HG03139 (cell line): Measurements from ENCODE around the gene BUB3.
"Not testable (repeated sequence)": the region's sequence is repeated elsewhere in the genome, so short reads cannot be mapped to it uniquely, and the experiment has no call there.

Experiments used
- ATAC-seq: cut with Tn5 transposase; IDR thresholded peaks from one replicate; pipeline ENCODE4 v1.9.1; 2021; ENCODE audit not compliant: unreplicated experiment

The BUB3 gene

DNA sequence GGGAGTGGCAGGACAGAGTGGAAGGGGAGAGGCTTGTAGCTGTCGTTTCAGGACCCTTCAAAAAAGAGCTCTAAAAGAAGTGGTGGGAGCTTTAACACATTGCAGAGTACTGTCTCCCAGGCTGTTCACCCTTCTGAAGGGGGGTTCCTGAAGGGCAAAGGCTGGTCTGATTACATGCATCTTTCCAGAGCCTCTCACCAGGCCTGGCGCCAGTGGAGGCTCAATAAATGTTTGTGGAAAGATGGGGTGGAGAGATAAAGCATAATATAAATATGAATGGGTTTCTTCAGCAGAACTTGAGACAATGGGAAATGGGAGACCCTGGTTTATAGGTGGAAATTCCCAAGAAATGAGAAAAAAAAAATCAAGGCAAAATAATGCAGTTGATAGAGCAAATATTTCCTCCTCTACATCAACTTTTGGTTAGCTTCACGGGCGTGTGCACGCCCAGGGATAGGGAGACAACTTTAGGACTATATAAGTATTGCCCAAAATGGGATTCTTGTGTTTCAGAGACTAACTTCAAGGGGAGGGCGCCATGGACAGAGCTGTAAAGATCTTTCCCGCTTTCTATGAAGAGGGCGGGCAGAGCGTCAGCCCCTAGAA lies 613 bp upstream of the BUB3 start:
- ATAC-seq = no peak

DNA sequence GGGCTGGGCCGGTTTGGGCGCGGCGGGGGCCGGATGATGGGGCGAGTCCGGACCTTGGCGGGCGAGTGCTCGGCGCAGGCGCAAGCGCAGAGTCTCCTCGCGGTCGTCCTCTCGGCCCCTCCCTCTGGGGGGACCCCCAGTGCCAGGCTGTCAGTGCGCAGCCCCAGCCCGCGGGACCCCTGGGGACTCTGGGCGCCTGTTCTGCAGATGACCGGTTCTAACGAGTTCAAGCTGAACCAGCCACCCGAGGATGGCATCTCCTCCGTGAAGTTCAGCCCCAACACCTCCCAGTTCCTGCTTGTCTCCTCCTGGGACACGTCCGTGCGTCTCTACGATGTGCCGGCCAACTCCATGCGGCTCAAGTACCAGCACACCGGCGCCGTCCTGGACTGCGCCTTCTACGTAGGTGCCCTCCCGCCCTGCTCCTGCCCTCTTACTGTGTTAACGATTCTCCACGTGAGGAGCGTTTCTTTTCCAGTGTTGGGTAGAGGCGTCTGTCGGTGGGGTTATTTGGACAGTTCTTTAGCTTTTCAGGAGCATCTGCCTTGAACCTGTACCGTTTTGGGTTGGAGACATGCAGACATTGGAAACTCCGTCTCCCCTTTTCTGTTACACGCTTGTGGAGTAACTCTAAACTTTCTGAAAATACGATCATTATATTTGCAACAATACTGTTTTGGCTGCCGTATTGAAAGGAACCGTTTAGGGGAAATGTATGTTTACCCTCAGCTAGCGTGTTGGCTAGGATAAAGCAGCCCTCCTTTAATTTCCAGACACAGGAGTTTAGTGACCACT lies 706 bp downstream of the BUB3 start:
- ATAC-seq = peak; percentile 36

DNA sequence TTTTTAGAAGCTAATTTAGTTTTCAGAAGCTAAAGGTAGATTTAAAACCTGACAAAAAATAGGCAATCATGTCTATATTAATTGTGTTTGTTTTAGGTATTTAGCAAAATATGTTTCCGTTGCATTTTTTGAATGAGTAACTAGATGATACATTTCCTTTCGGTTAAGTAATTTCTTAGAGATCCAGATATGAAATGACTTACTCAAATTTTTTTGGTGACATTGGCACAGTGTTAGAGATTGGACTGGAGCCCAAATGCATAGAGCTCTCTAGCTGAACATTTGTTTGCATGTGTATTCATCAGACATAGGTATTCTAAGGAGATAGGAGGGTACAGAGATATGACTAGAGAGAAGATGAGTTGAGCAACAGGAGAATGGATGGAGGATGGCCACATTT lies 1.9 kb downstream of the BUB3 start:
- ATAC-seq = no peak

DNA sequence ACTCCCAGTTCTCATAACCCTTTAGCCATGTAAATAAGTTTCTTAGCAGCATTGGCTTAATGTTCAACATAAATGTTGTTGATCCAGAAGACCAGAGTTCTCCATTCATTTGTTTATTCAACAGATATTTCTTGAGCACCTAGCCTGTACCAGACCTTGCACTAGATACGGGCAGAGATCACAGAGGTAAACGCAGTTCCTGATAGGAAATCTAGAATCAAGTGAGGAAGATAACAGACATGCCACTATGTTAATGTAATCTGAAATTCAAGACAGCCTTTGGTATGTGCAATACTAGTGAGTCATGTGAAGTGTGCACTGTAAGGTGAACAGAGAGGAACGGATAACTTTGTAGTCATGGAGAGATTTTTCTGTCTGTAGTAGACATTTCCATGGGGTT lies 3.0 kb downstream of the BUB3 start:
- ATAC-seq = no peak

DNA sequence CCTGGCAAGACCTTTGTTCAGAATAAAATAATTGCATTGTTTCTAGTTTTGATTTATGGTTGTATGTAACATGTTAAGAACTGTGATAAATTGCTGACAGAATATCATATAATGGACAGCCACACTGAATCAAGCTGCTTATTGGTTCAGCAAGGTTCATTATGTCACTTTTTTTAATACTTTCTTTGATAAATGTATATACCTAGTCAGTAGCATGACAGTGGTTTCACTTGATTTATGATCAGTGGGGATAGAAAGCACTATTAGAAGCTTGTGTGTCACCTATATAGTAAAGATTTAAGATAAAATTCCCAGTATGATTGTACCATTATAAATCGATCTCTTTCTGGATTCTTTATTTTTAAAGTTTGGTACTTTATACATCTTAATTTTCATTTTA lies 4.5 kb downstream of the BUB3 start:
- ATAC-seq = no peak

DNA sequence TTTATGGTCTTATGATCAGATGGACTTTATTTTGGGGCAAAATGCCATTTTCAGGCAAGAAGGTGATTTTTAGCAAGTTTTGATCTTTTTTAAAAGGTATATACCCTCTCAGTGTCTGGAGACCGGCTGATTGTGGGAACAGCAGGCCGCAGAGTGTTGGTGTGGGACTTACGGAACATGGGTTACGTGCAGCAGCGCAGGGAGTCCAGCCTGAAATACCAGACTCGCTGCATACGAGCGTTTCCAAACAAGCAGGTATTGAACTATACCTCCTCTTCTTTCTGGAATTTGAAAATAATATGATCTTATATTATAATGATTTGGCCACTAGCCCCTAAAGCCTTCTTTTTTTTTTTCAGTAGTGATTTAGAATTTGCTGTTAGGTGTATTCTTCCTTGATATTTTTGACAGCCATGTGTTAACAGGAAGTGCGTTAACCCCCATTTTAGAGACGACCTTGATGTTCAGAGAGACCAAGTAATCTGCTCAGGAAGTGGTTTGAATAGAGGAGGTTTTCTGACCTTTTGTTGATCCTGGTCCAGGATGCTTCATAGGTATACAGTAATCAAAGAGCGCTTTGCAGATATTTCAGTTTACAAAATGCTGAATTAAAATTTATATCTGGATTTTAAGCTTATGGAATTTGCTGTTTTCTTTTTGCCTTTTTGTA lies 6.2 kb downstream of the BUB3 start:
- no peak for ATAC-seq

DNA sequence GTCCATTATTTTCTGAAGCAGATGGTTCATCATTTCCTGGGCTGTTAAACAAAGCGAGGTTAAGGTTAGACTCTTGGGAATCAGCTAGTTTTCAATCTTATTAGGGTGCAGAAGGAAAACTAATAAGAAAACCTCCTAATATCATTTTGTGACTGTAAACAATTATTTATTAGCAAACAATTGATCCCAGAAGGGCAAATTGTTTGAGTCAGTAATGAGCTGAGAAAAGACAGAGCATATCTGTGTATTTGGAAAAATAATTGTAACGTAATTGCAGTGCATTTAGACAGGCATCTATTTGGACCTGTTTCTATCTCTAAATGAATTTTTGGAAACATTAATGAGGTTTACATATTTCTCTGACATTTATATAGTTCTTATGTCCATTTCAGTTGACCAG lies 10.1 kb downstream of the BUB3 start:
- no peak for ATAC-seq

DNA sequence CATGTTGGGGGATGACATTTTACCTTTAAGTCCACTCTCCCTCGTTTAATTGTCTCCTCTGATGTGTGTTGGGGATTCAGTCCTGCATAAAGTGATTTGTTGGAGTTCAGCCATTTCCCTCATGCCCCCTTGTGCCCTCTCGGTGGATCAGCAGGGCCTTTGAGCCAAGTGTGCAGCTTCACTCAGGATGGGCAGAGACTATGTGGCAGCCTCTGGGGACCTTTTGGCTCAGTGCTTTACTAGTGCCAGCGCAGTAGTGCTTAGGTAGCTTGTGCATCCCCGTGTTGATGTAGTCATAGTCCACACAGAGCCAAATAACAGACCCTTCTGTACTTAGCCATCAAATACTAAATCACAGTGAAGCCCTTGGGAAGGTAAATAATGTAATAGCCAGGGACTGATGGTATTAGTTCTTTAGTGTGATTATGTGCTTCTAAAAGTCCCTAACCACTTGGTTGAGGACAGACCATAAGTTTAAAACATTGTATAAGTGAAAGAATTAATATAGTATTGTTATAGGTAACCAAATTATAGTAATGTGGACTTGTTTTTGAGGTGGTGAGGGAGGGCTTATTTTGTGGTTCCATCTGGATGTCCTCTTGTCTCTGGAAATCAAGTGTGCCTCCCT lies 11.4 kb downstream of the BUB3 start:
- no peak for ATAC-seq

DNA sequence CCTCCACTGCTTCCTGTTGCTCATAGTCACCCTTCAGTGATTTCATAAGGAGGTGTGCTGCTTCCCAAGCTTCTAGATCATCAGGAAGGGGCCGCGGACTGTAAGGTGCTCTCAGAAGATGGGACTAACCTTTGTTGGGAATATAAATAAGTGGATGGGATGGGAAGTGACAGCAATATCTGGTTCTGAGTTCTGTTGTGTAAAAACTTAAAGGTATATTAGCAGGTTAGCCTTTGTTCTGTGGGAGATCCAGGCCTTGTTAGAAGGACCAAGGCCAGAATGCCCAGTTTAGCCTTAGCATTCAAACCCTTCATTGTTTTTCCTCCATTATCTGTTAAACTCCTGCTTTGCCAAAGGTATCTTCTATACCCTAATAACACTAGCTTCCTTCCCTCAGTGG lies 12.4 kb downstream of the BUB3 start:
- no peak for ATAC-seq

DNA sequence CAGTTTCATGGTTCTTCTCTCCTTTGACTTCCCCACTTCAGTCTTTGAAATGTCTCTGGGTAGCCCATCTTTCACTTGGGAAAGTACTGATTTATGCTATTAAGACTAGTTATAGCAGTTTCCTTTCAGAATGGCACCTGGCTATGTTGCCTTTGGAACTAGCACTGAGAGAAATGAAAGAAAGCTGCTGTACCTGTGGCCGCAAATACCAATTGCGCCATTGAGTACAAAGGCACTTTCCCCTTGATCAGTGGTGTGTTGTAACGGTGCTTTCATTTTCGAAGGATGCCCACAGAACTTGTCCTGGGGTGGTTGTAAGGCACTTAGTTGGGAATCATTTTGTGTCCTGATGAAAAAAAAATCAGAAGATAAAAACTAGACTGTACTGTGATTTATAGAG lies 16.8 kb downstream of the BUB3 start:
- no peak for ATAC-seq

DNA sequence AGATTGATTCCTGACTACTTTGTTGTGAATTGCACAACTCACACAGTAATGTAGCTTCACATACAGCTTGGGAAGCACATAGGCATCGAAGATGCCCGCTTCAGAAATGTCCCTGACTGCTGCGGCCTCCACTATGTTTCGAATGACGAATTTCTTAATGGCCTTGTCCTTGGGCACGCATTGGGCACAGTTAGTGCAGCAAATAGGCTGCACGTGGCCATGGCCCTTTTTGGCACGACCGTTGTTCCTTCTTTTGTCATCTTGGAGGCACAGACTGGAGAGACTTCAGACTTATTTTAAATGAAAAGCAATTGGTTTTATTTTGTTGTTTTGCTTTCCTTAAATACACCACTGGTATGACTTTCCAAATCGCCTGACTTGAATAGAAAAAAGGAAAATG lies 17.4 kb downstream of the BUB3 start:
- not testable (repeated sequence) for ATAC-seq

DNA sequence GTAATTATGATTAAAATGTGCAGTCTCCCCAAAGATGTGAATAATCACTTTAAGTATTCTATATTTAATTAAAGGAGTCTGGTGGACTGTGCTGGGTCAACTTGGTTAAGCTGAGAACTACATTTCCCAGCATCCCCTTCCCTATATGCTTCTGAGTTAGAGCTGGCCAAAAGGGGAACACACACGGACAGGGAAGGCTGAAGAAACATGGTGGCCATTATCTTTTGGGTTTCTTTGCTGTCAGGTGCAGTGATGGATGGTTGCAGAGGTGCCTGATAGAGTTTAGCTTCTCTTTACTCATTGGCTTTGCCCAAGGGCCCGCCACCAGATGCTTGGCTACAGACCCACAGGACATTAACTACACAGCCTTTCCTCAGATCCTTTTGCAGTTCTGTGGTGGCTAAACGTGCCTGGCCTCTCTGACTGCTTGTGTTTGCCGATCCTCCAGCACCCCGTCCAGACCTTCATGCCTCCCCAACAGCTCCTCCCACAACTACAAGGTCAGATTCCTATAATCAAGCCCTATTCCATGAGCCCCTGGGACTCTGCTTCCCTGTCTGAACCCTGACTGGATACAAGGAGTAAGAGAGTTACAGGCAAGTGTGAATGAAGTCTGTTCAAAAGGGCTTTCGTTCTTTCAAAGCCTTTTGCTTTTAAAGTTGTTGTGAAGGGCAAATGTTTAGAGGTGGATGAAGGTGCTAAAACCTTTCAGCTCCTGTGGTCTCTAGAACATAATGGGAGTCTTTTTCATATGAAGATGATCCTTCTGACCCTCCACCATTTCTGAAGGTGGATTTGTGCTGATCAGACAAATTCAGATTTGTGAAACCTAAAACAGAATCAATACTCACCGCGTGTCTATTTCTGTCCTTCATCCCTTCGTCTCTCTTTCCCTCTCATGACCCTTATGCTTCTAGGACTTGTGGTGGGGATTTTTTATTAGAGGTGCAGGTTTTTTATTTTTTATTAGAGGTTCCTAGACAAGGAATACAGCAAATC lies 21.5 kb downstream of the BUB3 start:
- no peak for ATAC-seq

DNA sequence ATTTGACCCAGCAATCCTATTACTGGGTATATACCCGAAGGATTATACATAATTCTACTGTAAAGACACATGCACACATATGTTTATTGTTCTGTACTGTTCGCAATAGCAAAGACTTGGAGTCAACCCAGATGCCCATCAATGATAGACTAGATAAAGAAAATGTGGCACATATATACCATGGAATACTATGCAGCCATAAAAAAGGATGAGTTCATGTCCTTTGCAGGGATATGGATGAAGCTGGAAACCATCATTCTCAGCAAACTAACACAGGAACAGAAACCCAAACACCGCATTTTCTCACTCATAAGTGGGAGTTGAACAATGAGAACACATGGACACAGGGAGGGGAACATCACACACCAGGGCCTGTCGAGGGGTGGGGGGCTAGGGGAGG lies 24.2 kb downstream of the BUB3 start:
- not testable (repeated sequence) for ATAC-seq

DNA sequence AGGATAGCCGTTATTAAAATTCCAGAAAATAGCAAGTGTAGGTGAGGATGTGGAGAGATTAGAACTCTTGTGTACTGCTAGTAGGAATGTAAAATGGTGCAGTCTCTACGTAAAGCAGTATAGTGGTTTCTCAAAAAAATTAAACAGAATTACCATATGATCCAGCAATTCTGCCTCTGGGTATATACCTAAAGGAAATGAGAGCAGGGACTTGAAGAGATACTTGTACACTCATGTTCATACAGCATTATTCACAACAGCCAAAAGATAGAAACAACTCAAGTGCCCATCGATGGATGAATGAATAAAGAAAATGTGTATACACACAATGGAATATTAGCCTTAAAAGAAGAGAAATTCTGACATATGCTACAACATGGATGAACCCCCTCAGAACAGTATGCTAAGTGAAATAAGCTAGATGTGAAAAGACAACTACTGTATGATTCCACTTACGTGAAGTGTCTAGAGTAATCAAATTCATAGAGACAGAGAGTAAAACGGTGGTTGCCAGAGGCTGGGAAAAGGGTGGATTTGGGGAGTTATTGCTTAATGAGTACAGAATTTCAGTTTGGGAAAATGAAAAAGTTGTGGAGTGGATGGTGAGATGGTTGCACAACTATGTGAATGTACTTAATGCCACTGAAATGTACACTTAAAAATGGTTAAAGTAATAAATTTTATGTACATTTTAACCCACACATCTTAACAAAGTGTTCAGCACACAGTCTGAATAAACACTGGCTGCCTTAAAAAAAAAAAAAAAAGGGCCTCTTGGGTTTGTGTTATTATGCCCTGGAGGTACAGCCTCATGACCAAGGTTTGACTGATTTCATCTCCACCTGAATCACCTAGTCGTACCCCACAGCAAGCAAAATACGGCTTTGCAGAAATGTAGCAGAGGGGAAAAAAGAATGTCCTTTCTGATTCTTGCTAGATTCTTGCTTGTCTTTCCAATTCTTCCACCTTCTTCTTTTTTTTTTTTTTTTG lies 26.2 kb downstream of the BUB3 start:
- ATAC-seq = no peak

DNA sequence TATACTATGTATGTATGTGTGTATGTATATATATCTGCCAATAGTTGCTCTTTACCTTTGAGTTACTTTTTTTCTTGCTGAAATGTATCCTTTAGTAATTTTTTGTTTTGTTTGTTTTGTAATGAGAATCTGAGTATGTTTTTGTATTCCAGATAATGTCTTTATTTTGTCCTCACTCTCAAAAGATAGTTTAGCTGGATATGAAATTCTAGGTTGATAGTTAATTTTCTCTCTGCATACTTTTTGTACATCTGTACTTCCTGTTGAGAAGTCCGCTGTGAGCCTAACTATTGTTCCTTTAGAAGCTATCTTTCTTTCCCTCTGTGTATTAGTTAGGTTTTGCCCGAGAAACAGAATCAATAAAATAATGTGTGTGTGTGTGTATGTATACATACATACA lies 29.5 kb downstream of the BUB3 start:
- no peak for ATAC-seq

DNA sequence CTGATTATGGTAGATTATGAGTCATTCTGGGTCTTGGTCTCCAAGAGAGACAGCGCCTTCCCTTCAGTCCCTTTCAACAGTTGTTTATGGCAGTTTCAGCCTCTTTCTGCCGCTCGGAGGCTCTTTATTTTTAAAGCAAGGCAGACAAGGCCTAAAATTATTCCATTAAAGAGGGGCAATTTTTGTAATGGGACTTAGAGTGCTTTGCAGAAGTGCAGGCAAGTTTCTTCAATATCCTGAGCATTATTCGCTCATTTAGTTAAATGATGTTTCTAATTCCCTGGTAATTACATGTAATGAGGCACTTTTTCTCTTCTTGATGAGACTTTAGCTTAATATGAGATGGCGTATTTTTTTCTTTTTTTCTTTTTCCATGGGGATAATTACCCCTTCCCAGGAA lies 33.6 kb downstream of the BUB3 start:
- no peak for ATAC-seq

DNA sequence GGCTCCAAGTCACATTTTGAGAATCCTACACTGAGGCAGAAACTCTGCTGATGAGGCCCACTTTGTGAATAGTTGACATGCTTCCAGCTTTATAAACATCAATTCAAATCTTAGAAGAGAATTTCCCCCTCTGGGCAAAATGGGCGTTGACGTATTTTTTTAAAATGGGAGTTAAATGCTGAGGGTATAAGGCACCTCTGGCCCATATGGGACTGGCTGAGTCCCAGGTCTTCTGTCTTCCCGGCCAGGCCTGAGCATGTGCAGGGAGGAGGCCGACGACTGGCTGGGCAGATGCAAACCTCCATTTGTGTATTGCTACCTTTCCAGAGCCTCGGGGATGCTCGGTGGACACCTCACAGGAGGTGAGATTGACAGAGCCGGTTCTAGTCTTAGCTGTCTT lies 37.7 kb downstream of the BUB3 start:
- no peak for ATAC-seq

DNA sequence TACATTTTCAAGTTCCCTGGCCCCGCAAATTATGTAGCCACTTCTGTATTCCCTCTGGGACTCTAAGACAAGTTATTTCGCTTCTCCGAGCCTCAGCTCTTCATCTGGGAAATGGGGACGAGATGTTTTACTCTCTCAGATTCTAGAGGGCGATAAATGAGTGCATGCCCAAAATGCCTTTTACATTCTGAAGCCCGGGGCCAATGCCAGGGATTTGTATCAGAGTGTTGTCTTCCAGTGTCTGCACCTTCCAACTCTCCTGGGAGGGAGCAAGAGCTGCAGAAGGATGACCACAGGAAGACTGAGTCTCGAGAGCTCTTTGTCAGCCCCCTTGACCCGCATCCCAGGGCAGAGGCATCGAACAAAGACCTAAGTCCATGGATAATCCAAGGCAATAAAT lies 39.9 kb downstream of the BUB3 start:
- ATAC-seq = no peak

DNA sequence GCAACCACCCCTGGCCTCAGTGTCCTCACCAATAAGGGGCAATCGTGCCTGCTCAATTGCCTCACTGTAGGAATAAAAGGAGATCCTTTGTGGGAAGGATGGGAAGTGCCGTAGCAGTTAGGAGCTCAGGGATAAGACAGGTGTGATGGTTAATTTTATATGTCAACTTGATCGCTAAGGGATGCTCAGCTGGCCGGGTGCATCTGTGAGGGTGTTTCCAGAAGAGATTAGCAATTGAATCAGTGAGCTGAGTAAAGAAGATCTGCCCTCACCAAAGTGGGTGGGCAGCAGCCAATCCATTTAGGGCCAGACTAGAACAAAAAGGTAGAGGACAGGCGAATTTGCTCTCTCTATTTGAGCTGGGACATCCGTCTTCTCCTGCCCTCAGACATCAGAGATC lies 46.3 kb downstream of the BUB3 start:
- no peak for ATAC-seq

DNA sequence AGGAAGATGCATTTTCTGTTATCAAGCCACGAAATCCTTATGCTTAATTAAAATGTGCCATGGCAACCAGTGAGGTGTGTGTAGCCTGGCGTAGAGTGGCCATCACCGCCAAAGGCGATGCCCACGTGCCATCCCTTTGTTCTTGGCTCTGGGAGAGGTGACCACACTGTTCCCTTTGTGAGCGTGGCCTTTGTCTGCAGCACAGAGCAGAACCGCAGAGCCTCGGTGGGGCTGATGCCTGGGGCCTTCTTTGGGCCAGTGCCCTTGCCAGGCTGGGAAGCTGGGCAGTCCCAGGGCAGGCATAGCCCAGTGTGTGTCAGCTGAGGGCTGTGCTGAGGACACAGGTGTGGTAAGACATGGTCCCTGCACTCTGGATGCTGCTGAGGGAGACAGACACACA lies 48.3 kb downstream of the BUB3 start:
- no peak for ATAC-seq
